SJSA1 (cell line): Measurements from ENCODE around the gene NUP155. TPM values are rescaled to one million over a fixed set of nuclear protein-coding genes. Genes with fewer than 3 reads are reported as not detected.
"Not testable (repeated sequence)": the region's sequence is repeated elsewhere in the genome, so short reads cannot be mapped to it uniquely, and the experiment has no call there.

Experiments used
- DNase-seq, 2 experiments: peaks; one replicate each; pipeline ENCODE4 v3.0.0-alpha.2; 2015 to 2020; ENCODE audit warnings: low spot score in 2 of 2, low read depth in 1 of 2
- H3K27ac ChIP-seq: fragments of 250-450 bp; sonication (Bioruptor Pico); 2 replicates; pipeline ENCODE4 v1.5.1; 2020; ENCODE audit warnings: mild to moderate bottlenecking, moderate library complexity
- H3K27me3 ChIP-seq: fragments of 250-450 bp; sonication (Bioruptor Pico); replicated peaks from 2 replicates; pipeline ENCODE4 v1.5.1; 2020; ENCODE audit warnings: mild to moderate bottlenecking, moderate library complexity
- H3K36me3 ChIP-seq: fragments of 250-450 bp; sonication (Bioruptor Pico); 2 replicates; pipeline ENCODE4 v1.5.1; 2020; ENCODE audit warnings: mild to moderate bottlenecking
- H3K4me1 ChIP-seq: fragments of 250-450 bp; sonication (Bioruptor Pico); replicated peaks from 2 replicates; pipeline ENCODE4 v1.6.1; 2021; ENCODE audit warnings: mild to moderate bottlenecking
- H3K4me3 ChIP-seq: fragments of 250-450 bp; sonication (Bioruptor Pico); 2 replicates; pipeline ENCODE4 v1.5.1; 2020; ENCODE audit warnings: mild to moderate bottlenecking
- H3K9me3 ChIP-seq: fragments of 250-450 bp; sonication (Bioruptor Pico); replicated peaks from 2 replicates; pipeline ENCODE4 v1.5.1; 2020; ENCODE audit warnings: mild to moderate bottlenecking
- total RNA-seq: library from RNA; depleted of rRNA; stranded (reverse); fragments of >200 nt; shearing (Covaris generic); gene quantifications from 2 replicates; pipeline ENCODE4 v1.2.3, GENCODE V29; 2014; rRNA removed

NUP155 gene
- total RNA-seq = 64.2 and 86.7 TPM in 2 replicates

GRCh38 chr5:37370864-37371726 is at the start of gene NUP155:
Gene NUP155 (minus strand): TSS chr5:37371106. CDS start chr5:37370977, 129 bp downstream.
- Histone ChIP-seq H3K4me1 (peaks cover 16% of the 10 kb centered on the region), H3K36me3 (peaks cover 21% of the 10 kb centered on the region), H3K27ac (peak within 1 kb of the TSS; percentile 63), H3K27me3 (no peaks in the 10 kb centered on the region), H3K4me3 (peak within 1 kb of the TSS; percentile 60), H3K9me3 (no peaks in the 10 kb centered on the region)
- DNase-seq = peak; percentile 91 to 96

GRCh38 chr5:37417347-37417746 is 46.4 kb upstream of the NUP155 start:
- no peak overlapping the region for H3K27ac ChIP-seq
- no peaks in the 10 kb centered on the region for H3K9me3 ChIP-seq
- H3K36me3 ChIP-seq = peaks cover 9% of the 10 kb centered on the region
- no peaks in the 10 kb centered on the region for H3K4me1 ChIP-seq
- H3K27me3 ChIP-seq = no peaks in the 10 kb centered on the region
- H3K4me3 ChIP-seq = no peak overlapping the region
- no peak for DNase-seq

- DNase-seq, H3K4me3 ChIP-seq, H3K4me1 ChIP-seq, H3K36me3 ChIP-seq, H3K9me3 ChIP-seq, H3K27me3 ChIP-seq, H3K27ac ChIP-seq: not testable (repeated sequence)
Measured at GRCh38 chr5:37415456-37415855, 44.5 kb upstream of the NUP155 start.

GRCh38 chr5:37412515-37412914 is 41.6 kb upstream of the NUP155 start:
- Histone ChIP-seq H3K9me3 (no peaks in the 10 kb centered on the region), H3K4me3 (no peak overlapping the region), H3K4me1 (no peaks in the 10 kb centered on the region), H3K27ac (no peak overlapping the region), H3K27me3 (no peaks in the 10 kb centered on the region), H3K36me3 (0 out of 2 replicates have a peak, but pooled peaks cover under 1% of the 10 kb centered on the region)
- DNase-seq = no peak

- no peaks in the 10 kb centered on the region for H3K9me3 ChIP-seq
- DNase-seq = peak in 1 of 2 experiments; percentile 57
Measured at GRCh38 chr5:37400501-37400900, 29.6 kb upstream of the NUP155 start.

GRCh38 chr5:37396352-37396751 is 25.4 kb upstream of the NUP155 start:
- Histone ChIP-seq H3K27me3 (no peaks in the 10 kb centered on the region), H3K4me3 (no peak overlapping the region), H3K27ac (no peak overlapping the region), H3K36me3 (peaks cover 58% of the 10 kb centered on the region), H3K4me1 (peaks cover 15% of the 10 kb centered on the region), H3K9me3 (no peaks in the 10 kb centered on the region)
- DNase-seq = no peak

More at GRCh38 chr5:37400501-37400900, 29.6 kb upstream of the NUP155 start:
- Histone ChIP-seq H3K27ac (no peak overlapping the region), H3K36me3 (peaks cover 18% of the 10 kb centered on the region), H3K4me3 (no peak overlapping the region), H3K4me1 (peaks cover 15% of the 10 kb centered on the region), H3K27me3 (no peaks in the 10 kb centered on the region)

- H3K4me1 ChIP-seq = no peaks in the 10 kb centered on the region
- H3K4me3 ChIP-seq = no peak overlapping the region
- peaks cover 50% of the 10 kb centered on the region for H3K36me3 ChIP-seq
- H3K27me3 ChIP-seq = no peaks in the 10 kb centered on the region
- no peak overlapping the region for H3K27ac ChIP-seq
- H3K9me3 ChIP-seq = no peaks in the 10 kb centered on the region
- DNase-seq = no peak
Measured at GRCh38 chr5:37391591-37391990, 20.7 kb upstream of the NUP155 start.

- H3K27ac ChIP-seq = 0 out of 2 replicates have a peak within 1 kb of the TSS, but pooled peaks have one; percentile 21
Measured at GRCh38 chr5:37379100-37379628, 8.3 kb upstream of the NUP155 start, which contains the start of gene WDR70. Gene WDR70 (plus strand): TSS chr5:37379318. CDS start chr5:37379368, 50 bp downstream.

GRCh38 chr5:37378066-37378465 is 7.2 kb upstream of the NUP155 start:
- not testable (repeated sequence) for H3K36me3 ChIP-seq, H3K9me3 ChIP-seq, H3K27ac ChIP-seq, H3K4me1 ChIP-seq, DNase-seq, H3K27me3 ChIP-seq, H3K4me3 ChIP-seq

More at GRCh38 chr5:37379100-37379628, 8.3 kb upstream of the NUP155 start, which contains the start of gene WDR70:
- peak within 1 kb of the TSS; percentile 46 for H3K4me3 ChIP-seq
- H3K9me3 ChIP-seq, H3K4me1 ChIP-seq, H3K27me3 ChIP-seq: not testable (repeated sequence)
- DNase-seq = peak; percentile 85 to 87
- peaks cover 11% of the 10 kb centered on the region for H3K36me3 ChIP-seq

GRCh38 chr5:37375091-37375490 is 4.2 kb upstream of the NUP155 start:
- H3K27me3 ChIP-seq = no peaks in the 10 kb centered on the region
- DNase-seq = no peak
- no peak overlapping the region for H3K4me3 ChIP-seq
- no peaks in the 10 kb centered on the region for H3K9me3 ChIP-seq
- H3K27ac ChIP-seq = no peak overlapping the region
- H3K36me3 ChIP-seq = 0 out of 2 replicates have a peak, but pooled peaks cover 3% of the 10 kb centered on the region
- peaks cover 6% of the 10 kb centered on the region for H3K4me1 ChIP-seq

GRCh38 chr5:37370550-37370863 is 399 bp downstream of the NUP155 start:
- Histone ChIP-seq H3K4me3 (peak overlapping the region; percentile 60), H3K36me3 (peaks cover 21% of the 10 kb centered on the region), H3K27ac (peak overlapping the region; percentile 63), H3K27me3 (no peaks in the 10 kb centered on the region), H3K4me1 (peaks cover 16% of the 10 kb centered on the region), H3K9me3 (no peaks in the 10 kb centered on the region)
- no peak for DNase-seq

GRCh38 chr5:37355161-37355560 is 15.7 kb downstream of the NUP155 start:
- Histone ChIP-seq H3K36me3 (peaks cover 79% of the 10 kb centered on the region), H3K4me3 (no peak overlapping the region), H3K9me3 (no peaks in the 10 kb centered on the region), H3K27ac (no peak overlapping the region), H3K4me1 (no peaks in the 10 kb centered on the region), H3K27me3 (no peaks in the 10 kb centered on the region)
- no peak for DNase-seq

GRCh38 chr5:37342741-37343140 is 28.2 kb downstream of the NUP155 start:
- not testable (repeated sequence) for H3K27me3 ChIP-seq

GRCh38 chr5:37334754-37335153 is 36.2 kb downstream of the NUP155 start:
- not testable (repeated sequence) for H3K27ac ChIP-seq, H3K4me1 ChIP-seq, H3K27me3 ChIP-seq, H3K4me3 ChIP-seq, DNase-seq, H3K9me3 ChIP-seq
- H3K36me3 ChIP-seq = peaks cover 86% of the 10 kb centered on the region

More at GRCh38 chr5:37342741-37343140, 28.2 kb downstream of the NUP155 start:
- DNase-seq, H3K4me3 ChIP-seq, H3K9me3 ChIP-seq, H3K27ac ChIP-seq, H3K4me1 ChIP-seq: not testable (repeated sequence)
- peaks cover 83% of the 10 kb centered on the region for H3K36me3 ChIP-seq
